22Rv1 (cell line): ENCODE results near the gene ZNF469.

Experiments used
- ZFX ChIP-seq: fragments of 450-650 bp; IDR thresholded peaks from 2 replicates; pipeline ENCODE4 v1.6.1; 2017; ENCODE audit warnings: antibody characterized with exemption, borderline replicate concordance
- TF ChIP-seq, protein P1 (sequence below): fragments of 450-650 bp; IDR thresholded peaks from 2 replicates; pipeline ENCODE4 v1.5.1; 2017; ENCODE audit warnings: mild to moderate bottlenecking

DNA sequence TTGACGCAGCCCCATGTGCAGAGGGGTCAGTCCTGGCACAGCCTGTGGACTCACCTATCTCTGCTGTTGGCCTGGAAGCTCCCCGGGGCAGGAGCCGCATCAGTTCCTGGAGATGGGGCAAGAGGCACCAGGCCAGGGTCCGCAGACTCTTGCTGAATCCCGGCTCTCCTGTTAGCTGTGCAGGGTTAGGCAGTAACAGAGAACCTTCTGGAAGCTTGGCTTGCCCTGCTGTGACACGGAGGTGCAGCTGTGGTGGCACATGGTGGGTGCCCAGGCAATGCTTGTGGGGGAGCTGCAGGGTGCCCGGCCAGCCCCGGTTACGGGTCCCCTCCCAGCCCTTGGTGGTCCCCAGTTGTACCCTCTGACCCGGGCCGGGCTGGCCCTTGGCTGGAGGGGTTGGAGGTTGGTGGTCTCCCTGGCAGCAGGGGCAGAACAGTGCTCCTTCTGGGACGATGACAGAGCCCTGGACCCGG lies 26.0 kb upstream of the ZNF469 start:
- TF ChIP-seq, protein P1, sequence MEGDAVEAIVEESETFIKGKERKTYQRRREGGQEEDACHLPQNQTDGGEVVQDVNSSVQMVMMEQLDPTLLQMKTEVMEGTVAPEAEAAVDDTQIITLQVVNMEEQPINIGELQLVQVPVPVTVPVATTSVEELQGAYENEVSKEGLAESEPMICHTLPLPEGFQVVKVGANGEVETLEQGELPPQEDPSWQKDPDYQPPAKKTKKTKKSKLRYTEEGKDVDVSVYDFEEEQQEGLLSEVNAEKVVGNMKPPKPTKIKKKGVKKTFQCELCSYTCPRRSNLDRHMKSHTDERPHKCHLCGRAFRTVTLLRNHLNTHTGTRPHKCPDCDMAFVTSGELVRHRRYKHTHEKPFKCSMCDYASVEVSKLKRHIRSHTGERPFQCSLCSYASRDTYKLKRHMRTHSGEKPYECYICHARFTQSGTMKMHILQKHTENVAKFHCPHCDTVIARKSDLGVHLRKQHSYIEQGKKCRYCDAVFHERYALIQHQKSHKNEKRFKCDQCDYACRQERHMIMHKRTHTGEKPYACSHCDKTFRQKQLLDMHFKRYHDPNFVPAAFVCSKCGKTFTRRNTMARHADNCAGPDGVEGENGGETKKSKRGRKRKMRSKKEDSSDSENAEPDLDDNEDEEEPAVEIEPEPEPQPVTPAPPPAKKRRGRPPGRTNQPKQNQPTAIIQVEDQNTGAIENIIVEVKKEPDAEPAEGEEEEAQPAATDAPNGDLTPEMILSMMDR = no peak
- TF ChIP-seq ZFX = no peak
